Measurements from ENCODE around the gene LACTB. TPM values are rescaled to one million over a fixed set of nuclear protein-coding genes. Genes with fewer than 3 reads are reported as not detected.

LACTB gene
- total and polyA plus RNA-seq, 2 experiments from 2014 or later, result 15.2 to 20.9 TPM

GRCh38 chr15:63133786-63134185 lies 12.1 kb downstream of the LACTB start:
- TF ChIP-seq, protein P1, sequence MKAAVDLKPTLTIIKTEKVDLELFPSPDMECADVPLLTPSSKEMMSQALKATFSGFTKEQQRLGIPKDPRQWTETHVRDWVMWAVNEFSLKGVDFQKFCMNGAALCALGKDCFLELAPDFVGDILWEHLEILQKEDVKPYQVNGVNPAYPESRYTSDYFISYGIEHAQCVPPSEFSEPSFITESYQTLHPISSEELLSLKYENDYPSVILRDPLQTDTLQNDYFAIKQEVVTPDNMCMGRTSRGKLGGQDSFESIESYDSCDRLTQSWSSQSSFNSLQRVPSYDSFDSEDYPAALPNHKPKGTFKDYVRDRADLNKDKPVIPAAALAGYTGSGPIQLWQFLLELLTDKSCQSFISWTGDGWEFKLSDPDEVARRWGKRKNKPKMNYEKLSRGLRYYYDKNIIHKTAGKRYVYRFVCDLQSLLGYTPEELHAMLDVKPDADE (IDR thresholded peaks at IDR 0.05), result no peak
- TF ChIP-seq EZH2 (IDR thresholded peaks at IDR 0.05; ENCODE audit: low read depth, unreplicated experiment), result no peak
- Histone ChIP-seq H2AFZ (no peak overlapping the region), H3F3A (replicated peaks; ENCODE audit: low read depth) (no peaks in the 10 kb centered on the region), H3K4me1 (ENCODE audit: insufficient read depth) (no peaks in the 10 kb centered on the region), H3K79me2 (replicated peaks; ENCODE audit: insufficient read depth) (no peaks in the 10 kb centered on the region), H4K20me1 (replicated peaks; ENCODE audit: insufficient read depth) (no peaks in the 10 kb centered on the region), H3K27ac (ENCODE audit: low read depth) (no peak overlapping the region), H3K36me3 (ENCODE audit: insufficient read depth) (no peaks in the 10 kb centered on the region; the same call in 1 of the 2 replicates), H3K27me3 (ENCODE audit: insufficient read depth) (no peaks in the 10 kb centered on the region), H3K4me2 (no peak overlapping the region), H3K4me3 (no peak overlapping the region), H3K9me2 (ENCODE audit: insufficient read depth) (no peaks in the 10 kb centered on the region)
- Mint-ChIP-seq H3K27ac (no peak overlapping the region), H3K36me3 (ENCODE audit: low read depth) (no peaks in the 10 kb centered on the region), H3K27me3 (ENCODE audit: insufficient read depth, low read depth, poor library complexity) (peaks cover 3% of the 10 kb centered on the region), H3K4me3 (no peak overlapping the region), H3K9me3 (no peaks in the 10 kb centered on the region), H3K4me1 (0 out of 3 replicates have a peak, but pooled peaks cover 2% of the 10 kb centered on the region)
- ATAC-seq, result no peak
- DNase-seq (ENCODE audit: low spot score), result no peak

DNA sequence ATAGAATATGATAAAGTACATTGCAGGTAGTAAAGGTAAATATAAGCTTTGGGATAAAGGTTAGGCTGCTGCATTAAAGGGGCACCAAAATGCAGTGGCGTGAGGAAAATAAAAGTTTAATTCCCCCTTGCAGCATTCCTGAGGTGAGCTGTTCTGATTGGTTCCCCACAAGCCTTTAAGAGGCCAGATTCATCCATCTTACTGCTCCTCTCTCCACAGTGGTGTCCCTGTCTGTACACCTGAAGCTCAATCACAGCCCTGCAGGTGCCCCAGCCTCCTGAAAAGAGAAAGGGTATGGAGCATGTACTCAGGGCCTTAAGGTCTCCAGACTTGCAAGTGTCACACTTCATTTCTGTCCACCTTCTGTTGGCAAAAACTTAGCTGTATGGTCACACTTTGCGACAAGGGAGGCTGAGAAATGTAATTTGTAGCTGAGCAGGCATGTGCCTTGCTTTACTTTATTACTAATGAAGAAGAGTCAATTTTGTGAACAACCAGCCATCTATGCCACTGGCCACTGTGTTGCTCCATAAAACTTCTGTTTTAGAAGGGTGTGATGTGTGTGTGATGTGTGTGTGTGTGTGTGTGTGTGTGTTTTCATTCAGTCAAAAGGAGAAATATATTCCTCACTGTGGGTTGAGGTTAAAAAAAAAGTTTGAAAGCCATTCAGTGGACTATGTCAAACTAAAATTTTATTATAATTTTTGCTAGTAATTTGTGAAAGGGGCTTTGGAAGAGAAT lies 12.8 kb downstream of the LACTB start:
- no peaks in the 10 kb centered on the region for H3K9me3 Mint-ChIP-seq
- H3K79me2 ChIP-seq (replicated peaks; ENCODE audit: insufficient read depth), result no peaks in the 10 kb centered on the region
- TF ChIP-seq, protein P1 (IDR thresholded peaks at IDR 0.05), result no peak
- TF ChIP-seq EZH2phosphoT487 (IDR thresholded peaks at IDR 0.05; ENCODE audit: unreplicated experiment) (no peak), POLR2AphosphoS5 (IDR thresholded peaks at IDR 0.05; ENCODE audit: low read depth) (no peak), ZNF331 (CRISPR knock-in tag; IDR thresholded peaks at IDR 0.05; ENCODE audit: low read depth) (no peak), STAT1 (IDR thresholded peaks at IDR 0.05; ENCODE audit: unreplicated experiment) (no peak), CTCF (conservative IDR thresholded peaks at IDR 0.05; ENCODE audit: low read depth in 2 of 2) (no peak)
- H3F3A ChIP-seq (replicated peaks; ENCODE audit: low read depth), result no peaks in the 10 kb centered on the region
- H3K36me3 Mint-ChIP-seq (ENCODE audit: low read depth), result no peaks in the 10 kb centered on the region
- no peak overlapping the region for H3K27ac ChIP-seq (ENCODE audit: low read depth)
- no peaks in the 10 kb centered on the region for H3K27me3 ChIP-seq (ENCODE audit: insufficient read depth)
- ATAC-seq (peak; percentile 82), DNase-seq (ENCODE audit: low spot score) (peak; percentile 37)
- no peak overlapping the region for H2AFZ ChIP-seq
- no peak overlapping the region for H3K4me3 Mint-ChIP-seq
- no peaks in the 10 kb centered on the region for H3K4me1 ChIP-seq (ENCODE audit: insufficient read depth)
- 0 out of 3 replicates have a peak, but pooled peaks cover 2% of the 10 kb centered on the region for H3K4me1 Mint-ChIP-seq
- peaks cover 3% of the 10 kb centered on the region for H3K27me3 Mint-ChIP-seq (ENCODE audit: insufficient read depth, low read depth, poor library complexity)
- H3K27ac Mint-ChIP-seq, result 0 out of 2 replicates have a peak overlapping the region, but pooled peaks have one; percentile 52
- H3K4me2 ChIP-seq, result no peak overlapping the region
- H3K4me3 ChIP-seq, result no peak overlapping the region
- H4K20me1 ChIP-seq (replicated peaks; ENCODE audit: insufficient read depth), result no peaks in the 10 kb centered on the region
- H3K9me2 ChIP-seq (ENCODE audit: insufficient read depth), result no peaks in the 10 kb centered on the region
- H3K36me3 ChIP-seq (ENCODE audit: insufficient read depth), result no peaks in the 10 kb centered on the region; the same call in 1 of the 2 replicates

Measured in GM23338 (cell line).